Activated naive CD8-positive, alpha-beta T cell treated with anti-CD3 and anti-CD28 coated beads, Interleukin-2, amount 50 U/mL, for 24 hours (primary cell): ENCODE measurements around the gene BMP15.

Experiments
- ATAC-seq: fragments of 150-1000 bp; cut with Tn5 transposase; one replicate; pipeline ENCODE4 v1.10.0; 2021
- DNase-seq: peaks from one replicate; pipeline ENCODE4 v3.0.0; 2021
- H3K27ac Mint-ChIP-seq: one replicate; pipeline ENCODE4 v1.8.0; 2021; ENCODE audit warnings: mild to moderate bottlenecking, mixed read lengths
- H3K27me3 Mint-ChIP-seq: one replicate; pipeline ENCODE4 v1.8.0; 2021; ENCODE audit warnings: mixed read lengths
- H3K36me3 Mint-ChIP-seq: one replicate; pipeline ENCODE4 v1.8.0; 2021; ENCODE audit warnings: low read depth, mixed read lengths
- H3K4me1 Mint-ChIP-seq: one replicate; pipeline ENCODE4 v1.8.0; 2021; ENCODE audit warnings: mixed read lengths
- H3K4me3 Mint-ChIP-seq: one replicate; pipeline ENCODE4 v1.8.0; 2021; ENCODE audit warnings: mild to moderate bottlenecking, moderate library complexity, mixed read lengths
- H3K9me3 Mint-ChIP-seq: one replicate; pipeline ENCODE4 v1.8.0; 2021; ENCODE audit warnings: mixed read lengths

BMP15 gene

GRCh38 chrX:50941638-50942037 lies 31.1 kb downstream of the BMP15 start:
- Mint-ChIP-seq H3K36me3 (no peaks in the 10 kb centered on the region), H3K27me3 (peaks cover 4% of the 10 kb centered on the region), H3K4me1 (no peaks in the 10 kb centered on the region), H3K27ac (no peak overlapping the region), H3K9me3 (no peaks in the 10 kb centered on the region), H3K4me3 (no peak overlapping the region)
- ATAC-seq, result no peak
- DNase-seq, result peak; percentile 1

GRCh38 chrX:50942471-50942870 lies 31.9 kb downstream of the BMP15 start:
- Mint-ChIP-seq H3K27me3 (peaks cover 2% of the 10 kb centered on the region), H3K9me3 (no peaks in the 10 kb centered on the region), H3K4me1 (no peaks in the 10 kb centered on the region), H3K4me3 (no peak overlapping the region), H3K27ac (no peak overlapping the region), H3K36me3 (no peaks in the 10 kb centered on the region)
- DNase-seq (no peak), ATAC-seq (no peak)

DNA sequence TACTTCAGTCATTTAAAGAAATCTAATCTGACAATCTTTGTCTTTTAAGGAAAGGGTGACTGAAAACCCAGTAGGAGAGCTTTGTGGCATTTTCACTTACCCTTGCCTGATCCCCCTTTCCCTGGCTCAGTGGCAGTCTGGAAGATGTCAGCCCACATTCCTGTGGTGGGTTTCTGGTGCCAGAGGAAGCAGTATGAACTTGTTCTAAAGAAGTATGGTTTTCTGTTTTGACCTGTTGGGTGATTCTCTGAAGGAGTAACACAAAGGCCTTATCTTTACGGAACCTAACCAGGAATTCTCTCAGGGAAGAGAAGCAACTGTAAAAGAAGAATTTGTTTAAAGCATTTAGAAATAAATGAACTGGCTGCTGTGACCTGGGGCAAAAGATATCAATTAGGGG lies 41.9 kb downstream of the BMP15 start:
- H3K4me1 Mint-ChIP-seq, result no peaks in the 10 kb centered on the region
- H3K27ac Mint-ChIP-seq, result no peak overlapping the region
- H3K36me3 Mint-ChIP-seq, result no peaks in the 10 kb centered on the region
- ATAC-seq, result no peak
- H3K9me3 Mint-ChIP-seq, result peaks cover 2% of the 10 kb centered on the region
- no peak for DNase-seq
- no peak overlapping the region for H3K4me3 Mint-ChIP-seq
- H3K27me3 Mint-ChIP-seq, result peaks cover 8% of the 10 kb centered on the region

- Mint-ChIP-seq H3K27ac (no peak overlapping the region), H3K9me3 (peaks cover 2% of the 10 kb centered on the region), H3K4me3 (no peak overlapping the region), H3K4me1 (no peaks in the 10 kb centered on the region), H3K36me3 (no peaks in the 10 kb centered on the region), H3K27me3 (peaks cover 6% of the 10 kb centered on the region)
- ATAC-seq, result no peak
- no peak for DNase-seq
These were observed 43.3 kb downstream of the BMP15 start for GRCh38 chrX:50953832-50954231.

- H3K27ac Mint-ChIP-seq, result no peak overlapping the region
- DNase-seq, result no peak
- H3K27me3 Mint-ChIP-seq, result no peaks in the 10 kb centered on the region
- ATAC-seq, result no peak
- H3K4me3 Mint-ChIP-seq, result no peak overlapping the region
- no peaks in the 10 kb centered on the region for H3K36me3 Mint-ChIP-seq
- no peaks in the 10 kb centered on the region for H3K4me1 Mint-ChIP-seq
- no peaks in the 10 kb centered on the region for H3K9me3 Mint-ChIP-seq
These were observed 51.6 kb downstream of the BMP15 start for GRCh38 chrX:50962156-50962555.

DNA sequence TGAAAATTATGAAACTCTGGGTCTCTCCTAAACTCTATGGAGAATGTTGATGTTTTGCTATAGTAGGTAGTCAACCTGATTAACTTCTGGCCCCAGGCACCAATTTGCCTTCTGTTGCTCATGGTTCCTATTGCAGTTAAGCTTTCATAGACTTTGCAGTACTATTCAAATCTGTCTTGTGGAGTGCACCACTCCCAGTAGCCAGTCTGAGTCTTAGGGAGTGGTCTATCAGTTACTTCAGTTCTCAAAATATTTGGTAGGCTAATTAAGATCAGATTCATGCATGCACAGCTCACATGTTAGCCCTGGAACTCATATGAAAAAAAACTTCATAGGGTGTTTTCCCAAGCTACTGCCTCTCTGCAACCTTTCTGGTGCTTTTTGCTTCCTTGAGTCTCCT lies 53.3 kb downstream of the BMP15 start:
- Mint-ChIP-seq H3K36me3 (no peaks in the 10 kb centered on the region), H3K4me1 (no peaks in the 10 kb centered on the region), H3K4me3 (no peak overlapping the region), H3K27me3 (no peaks in the 10 kb centered on the region), H3K9me3 (no peaks in the 10 kb centered on the region), H3K27ac (no peak overlapping the region)
- DNase-seq (no peak), ATAC-seq (no peak)
